Suprapubic skin (tissue), 4 donors: ENCODE results near the gene CDK18.

Experiments
- POLR2A ChIP-seq, 2 donors: fragments of 450-650 bp; IDR thresholded peaks; one replicate each; pipeline ENCODE4 v1.6.1; 2017; ENCODE audit warnings: antibody characterized with exemption in 2 of 2, mild to moderate bottlenecking in 2 of 2, moderate library complexity in 2 of 2
- POLR2AphosphoS5 ChIP-seq, 3 donors: sonication (generic); formaldehyde crosslinking; IDR thresholded peaks; one replicate each; pipeline ENCODE4 v1.6.1; 2017; ENCODE audit warnings: antibody characterized with exemption in 3 of 3
- TF ChIP-seq, protein P1 (sequence below), 2 donors: fragments of 200-600 bp in 1 of 2; fragments of 450-650 bp in 1 of 2; sonication (generic) in 1 of 2; IDR thresholded peaks; one replicate each; pipeline ENCODE4 v1.5.1; 2016 to 2019; ENCODE audit warnings: antibody characterized with exemption in 2 of 2, mild to moderate bottlenecking in 1 of 2, moderate library complexity in 1 of 2

DNA sequence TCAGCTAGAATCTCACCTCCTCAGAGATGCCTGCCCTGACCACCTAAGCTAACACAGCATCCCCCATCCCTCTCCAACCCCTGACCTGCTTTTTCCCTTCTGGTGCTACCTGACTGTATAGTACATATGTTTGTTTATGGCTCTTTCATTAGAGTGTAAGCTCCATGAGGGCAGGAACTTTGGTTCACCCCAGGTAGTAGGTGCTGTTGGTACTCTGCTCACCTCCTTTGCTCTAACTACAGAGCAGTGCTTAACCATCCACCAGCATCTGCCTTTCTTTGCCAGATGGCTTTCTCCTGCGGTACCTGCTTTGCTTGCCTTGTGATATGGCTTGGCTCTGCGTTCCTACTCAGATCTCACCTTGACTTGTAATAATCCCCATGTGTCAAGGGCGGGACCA is 29.9 kb upstream of the CDK18 start:
- TF ChIP-seq, protein P1, sequence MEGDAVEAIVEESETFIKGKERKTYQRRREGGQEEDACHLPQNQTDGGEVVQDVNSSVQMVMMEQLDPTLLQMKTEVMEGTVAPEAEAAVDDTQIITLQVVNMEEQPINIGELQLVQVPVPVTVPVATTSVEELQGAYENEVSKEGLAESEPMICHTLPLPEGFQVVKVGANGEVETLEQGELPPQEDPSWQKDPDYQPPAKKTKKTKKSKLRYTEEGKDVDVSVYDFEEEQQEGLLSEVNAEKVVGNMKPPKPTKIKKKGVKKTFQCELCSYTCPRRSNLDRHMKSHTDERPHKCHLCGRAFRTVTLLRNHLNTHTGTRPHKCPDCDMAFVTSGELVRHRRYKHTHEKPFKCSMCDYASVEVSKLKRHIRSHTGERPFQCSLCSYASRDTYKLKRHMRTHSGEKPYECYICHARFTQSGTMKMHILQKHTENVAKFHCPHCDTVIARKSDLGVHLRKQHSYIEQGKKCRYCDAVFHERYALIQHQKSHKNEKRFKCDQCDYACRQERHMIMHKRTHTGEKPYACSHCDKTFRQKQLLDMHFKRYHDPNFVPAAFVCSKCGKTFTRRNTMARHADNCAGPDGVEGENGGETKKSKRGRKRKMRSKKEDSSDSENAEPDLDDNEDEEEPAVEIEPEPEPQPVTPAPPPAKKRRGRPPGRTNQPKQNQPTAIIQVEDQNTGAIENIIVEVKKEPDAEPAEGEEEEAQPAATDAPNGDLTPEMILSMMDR (IDR thresholded peaks at IDR 0.05) = no peak
- TF ChIP-seq POLR2AphosphoS5 (IDR thresholded peaks at IDR 0.05) = no peak
- no peak for TF ChIP-seq POLR2A (IDR thresholded peaks at IDR 0.05)
